Activated T-cell treated with anti-CD3 and anti-CD28 coated beads, Interleukin-2, amount 50 U/mL, for 4 hours (primary cell): Measurements from ENCODE around the gene SCD5. TPM values are rescaled to one million over a fixed set of nuclear protein-coding genes. Genes with fewer than 3 reads are reported as not detected.

Experiments used
- ATAC-seq, 2 donors: fragments of 200-7000 bp; cut with Tn5 transposase; one replicate each; pipeline ENCODE4 v1.10.0; 2021
- DNase-seq: peaks from one replicate; pipeline ENCODE4 v3.0.0-alpha.2; 2020
- H3K27me3 Mint-ChIP-seq: one replicate; pipeline ENCODE4 v1.8.0; 2021; ENCODE audit warnings: low read depth, mixed read lengths
- H3K36me3 Mint-ChIP-seq: one replicate; pipeline ENCODE4 v1.8.0; 2022; ENCODE audit warnings: mixed read lengths; ENCODE audit not compliant: insufficient read depth
- H3K4me1 Mint-ChIP-seq: one replicate; pipeline ENCODE4 v1.8.0; 2021; ENCODE audit warnings: low read depth, mixed read lengths
- H3K4me3 Mint-ChIP-seq: one replicate; pipeline ENCODE4 v1.8.0; 2021; ENCODE audit warnings: mild to moderate bottlenecking, moderate library complexity, mixed read lengths
- H3K9me3 Mint-ChIP-seq: one replicate; pipeline ENCODE4 v1.8.0; 2021; ENCODE audit warnings: mixed read lengths
- total RNA-seq, 3 donors: library from RNA; stranded (reverse); gene quantifications; one replicate each; pipeline ENCODE4 v1.2.1, GENCODE V29; 2021

SCD5 gene
- total RNA-seq, 3 donors from 2014 or later = 0.30 to 1.2 (median 0.84) TPM

DNA sequence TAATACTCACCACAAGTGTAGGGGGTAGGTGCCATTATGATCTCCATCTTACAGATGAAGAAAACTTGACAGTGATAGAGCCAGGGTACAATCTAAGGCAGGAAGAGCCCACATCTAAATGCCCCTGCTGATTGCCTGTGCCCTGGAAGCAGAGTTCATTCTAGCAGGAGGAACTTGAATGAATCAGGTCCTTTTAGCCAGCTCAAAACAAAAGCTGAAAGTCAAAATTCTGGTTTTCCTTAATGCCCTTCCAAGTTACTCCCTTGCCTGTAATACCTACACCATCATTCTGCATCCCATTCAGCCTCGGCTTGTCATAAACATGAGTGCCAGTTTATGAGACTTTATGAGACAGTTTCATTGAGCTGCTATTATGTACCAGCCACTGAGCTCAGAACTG lies 89.6 kb downstream of the SCD5 start:
- Mint-ChIP-seq H3K27me3 (peaks cover 9% of the 10 kb centered on the region), H3K9me3 (no peaks in the 10 kb centered on the region), H3K36me3 (no peaks in the 10 kb centered on the region), H3K4me1 (no peaks in the 10 kb centered on the region), H3K4me3 (no peak overlapping the region)
- ATAC-seq (no peak), DNase-seq (no peak)

DNA sequence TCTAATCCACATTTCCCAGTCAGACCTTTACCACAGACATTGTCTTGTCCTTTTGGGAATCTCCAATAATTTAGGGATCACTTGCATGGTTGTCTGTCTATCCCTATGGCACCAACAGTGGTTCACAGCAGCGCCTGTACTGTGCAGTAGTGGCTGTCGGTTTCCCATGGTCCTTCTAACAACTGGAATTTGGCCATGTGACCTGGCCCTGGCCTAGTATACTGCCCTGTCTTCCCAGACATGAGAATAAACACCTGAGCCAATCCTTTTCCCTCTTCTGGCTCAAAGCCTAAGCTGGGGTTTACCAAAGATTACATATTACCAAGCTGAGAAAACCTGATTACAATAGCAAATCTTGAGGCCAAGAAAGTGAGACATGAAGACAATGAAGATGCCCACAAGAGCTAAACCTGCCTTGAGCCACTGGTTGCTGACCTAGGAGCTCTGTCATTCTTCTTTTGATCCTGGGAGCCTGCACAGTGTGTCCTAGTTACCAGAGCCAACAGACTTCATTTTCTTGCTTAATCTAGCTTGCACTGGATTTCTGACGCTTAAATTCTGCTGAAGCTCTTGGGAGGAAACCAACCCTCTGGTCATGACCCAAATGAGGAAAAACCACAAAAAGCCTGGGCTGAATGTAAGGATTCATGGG lies 92.1 kb downstream of the SCD5 start:
- Mint-ChIP-seq H3K36me3 (no peaks in the 10 kb centered on the region), H3K4me1 (no peaks in the 10 kb centered on the region), H3K27me3 (peaks cover 4% of the 10 kb centered on the region), H3K4me3 (no peak overlapping the region), H3K9me3 (no peaks in the 10 kb centered on the region)
- no peak for ATAC-seq
- DNase-seq = no peak

DNA sequence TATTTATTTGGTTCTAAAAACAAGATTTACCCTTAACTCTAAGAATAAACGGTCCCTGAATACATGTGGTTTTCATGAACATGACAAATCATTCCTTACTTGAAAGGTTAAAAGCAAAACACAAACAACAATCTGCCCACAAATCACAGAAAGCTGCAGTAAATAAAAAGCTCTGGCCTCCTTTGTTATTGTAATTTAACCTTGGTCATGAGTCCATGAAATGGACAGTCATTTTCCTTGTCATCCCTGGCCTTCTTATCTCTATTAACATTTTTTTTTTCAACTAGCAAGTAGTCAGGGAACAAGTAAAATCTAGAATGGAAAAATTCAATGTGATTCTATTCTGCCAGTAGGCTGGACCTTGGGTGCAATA lies 92.7 kb downstream of the SCD5 start:
- peaks cover 4% of the 10 kb centered on the region for H3K27me3 Mint-ChIP-seq

DNA sequence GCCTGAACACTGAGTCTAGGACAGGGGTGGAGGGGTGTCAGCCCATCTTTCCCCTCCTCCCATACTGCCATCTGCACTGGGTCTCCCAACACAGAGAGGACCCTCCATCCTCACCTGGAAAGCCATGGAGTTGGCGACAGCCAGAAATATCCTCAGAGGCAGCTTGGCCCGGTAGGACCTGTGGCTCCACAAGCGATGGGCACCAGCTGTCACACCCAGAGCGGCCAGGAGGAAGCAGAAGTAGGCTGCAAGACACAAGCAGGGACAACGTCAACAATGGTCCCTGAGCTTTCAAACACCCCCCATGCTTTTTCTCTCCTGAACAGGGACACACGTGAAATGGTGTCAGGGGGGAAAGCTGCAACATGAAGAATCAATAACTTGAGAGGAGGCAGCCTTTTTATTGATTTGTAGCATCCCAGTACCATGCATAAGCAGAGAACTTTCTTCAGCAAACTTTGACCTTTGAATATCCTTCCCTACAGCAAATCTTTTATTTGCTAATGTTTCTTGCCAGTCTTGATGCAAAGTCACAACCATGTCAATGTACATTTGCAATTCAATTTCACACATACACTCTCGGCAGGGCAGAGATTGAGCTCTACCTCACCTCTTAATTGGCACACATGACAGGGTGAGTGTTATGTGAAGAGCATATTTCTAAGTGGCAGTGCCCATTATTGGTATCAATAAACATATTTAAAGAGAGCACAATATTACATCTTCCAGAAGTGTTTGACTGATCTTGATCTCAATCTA lies 93.2 kb downstream of the SCD5 start:
- H3K4me1 Mint-ChIP-seq = no peaks in the 10 kb centered on the region
- no peak for ATAC-seq
- no peak for DNase-seq
- no peaks in the 10 kb centered on the region for H3K36me3 Mint-ChIP-seq
- no peak overlapping the region for H3K4me3 Mint-ChIP-seq
- no peaks in the 10 kb centered on the region for H3K9me3 Mint-ChIP-seq
- peaks cover 4% of the 10 kb centered on the region for H3K27me3 Mint-ChIP-seq

More for the DNA sequence above, 92.7 kb downstream of the SCD5 start:
- ATAC-seq (no peak), DNase-seq (no peak)
- Mint-ChIP-seq H3K9me3 (no peaks in the 10 kb centered on the region), H3K4me3 (no peak overlapping the region), H3K4me1 (no peaks in the 10 kb centered on the region), H3K36me3 (no peaks in the 10 kb centered on the region)

DNA sequence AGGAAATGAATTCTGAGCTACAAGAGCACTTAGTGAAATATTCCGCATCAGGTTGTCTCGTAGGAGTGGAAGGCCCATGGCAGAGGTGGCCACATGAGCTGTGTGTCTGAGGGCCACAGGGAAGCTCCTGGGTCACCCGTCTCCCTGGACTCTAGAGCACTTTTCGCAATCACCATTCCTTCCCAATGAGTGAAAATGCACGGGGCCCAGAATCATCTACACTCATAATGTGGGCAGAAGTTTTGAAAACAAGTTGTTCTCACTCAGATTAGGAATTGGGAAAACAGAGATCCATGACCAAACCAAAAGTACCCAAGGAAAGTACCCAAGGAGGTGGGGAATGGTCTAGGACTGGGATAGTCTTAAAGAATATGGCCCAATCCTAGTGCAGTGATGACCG lies 94.4 kb downstream of the SCD5 start:
- H3K9me3 Mint-ChIP-seq = no peaks in the 10 kb centered on the region
- no peak for ATAC-seq
- peaks cover 6% of the 10 kb centered on the region for H3K27me3 Mint-ChIP-seq

DNA sequence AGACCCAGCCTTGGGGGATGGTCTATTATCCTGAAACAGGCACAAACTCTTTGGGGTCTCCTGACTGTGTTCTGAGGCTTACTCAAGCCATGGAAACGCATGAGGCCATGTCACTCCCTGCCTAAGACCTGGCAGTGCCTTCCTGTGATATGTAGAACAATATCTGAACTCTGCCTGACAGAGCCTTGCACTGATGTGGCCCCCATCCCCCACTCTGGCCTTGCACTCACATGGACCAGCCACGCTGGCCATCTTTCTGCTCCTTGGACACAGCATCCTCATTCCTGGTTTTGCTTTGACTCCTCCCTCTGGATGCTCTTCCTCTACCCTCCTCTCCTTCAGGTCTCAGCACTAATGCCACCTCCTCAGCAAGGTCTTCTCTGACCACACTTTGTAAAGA lies 100.2 kb downstream of the SCD5 start:
- no peaks in the 10 kb centered on the region for H3K36me3 Mint-ChIP-seq
- no peaks in the 10 kb centered on the region for H3K9me3 Mint-ChIP-seq
- H3K4me3 Mint-ChIP-seq = no peak overlapping the region
- DNase-seq = no peak
- ATAC-seq = no peak
- no peaks in the 10 kb centered on the region for H3K4me1 Mint-ChIP-seq
- H3K27me3 Mint-ChIP-seq = peaks cover 2% of the 10 kb centered on the region

More for the DNA sequence above, 94.4 kb downstream of the SCD5 start:
- Mint-ChIP-seq H3K4me3 (no peak overlapping the region), H3K36me3 (no peaks in the 10 kb centered on the region), H3K4me1 (no peaks in the 10 kb centered on the region)
- DNase-seq = no peak

DNA sequence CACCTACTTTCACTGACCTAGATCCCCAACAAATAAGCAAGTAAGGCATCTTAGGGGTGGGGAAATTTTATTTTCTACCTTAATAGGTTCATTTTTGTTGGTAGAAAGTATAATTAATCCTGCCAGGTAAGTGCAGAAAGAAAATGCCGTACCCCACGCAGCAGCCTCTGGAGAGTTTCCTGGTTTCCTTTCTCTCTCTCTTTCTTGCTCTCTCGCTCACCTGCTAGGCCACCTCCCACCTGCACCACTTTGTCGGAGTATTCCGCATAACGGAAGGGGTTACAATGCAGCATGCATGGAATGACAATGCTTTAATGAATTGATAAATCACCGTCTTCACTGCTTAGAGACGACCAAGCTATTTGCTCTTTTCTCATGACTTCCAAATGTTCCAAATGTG lies 101.0 kb downstream of the SCD5 start:
- Mint-ChIP-seq H3K4me3 (no peak overlapping the region), H3K9me3 (no peaks in the 10 kb centered on the region), H3K36me3 (no peaks in the 10 kb centered on the region), H3K27me3 (peaks cover 2% of the 10 kb centered on the region), H3K4me1 (no peaks in the 10 kb centered on the region)
- ATAC-seq = no peak
- DNase-seq = no peak

DNA sequence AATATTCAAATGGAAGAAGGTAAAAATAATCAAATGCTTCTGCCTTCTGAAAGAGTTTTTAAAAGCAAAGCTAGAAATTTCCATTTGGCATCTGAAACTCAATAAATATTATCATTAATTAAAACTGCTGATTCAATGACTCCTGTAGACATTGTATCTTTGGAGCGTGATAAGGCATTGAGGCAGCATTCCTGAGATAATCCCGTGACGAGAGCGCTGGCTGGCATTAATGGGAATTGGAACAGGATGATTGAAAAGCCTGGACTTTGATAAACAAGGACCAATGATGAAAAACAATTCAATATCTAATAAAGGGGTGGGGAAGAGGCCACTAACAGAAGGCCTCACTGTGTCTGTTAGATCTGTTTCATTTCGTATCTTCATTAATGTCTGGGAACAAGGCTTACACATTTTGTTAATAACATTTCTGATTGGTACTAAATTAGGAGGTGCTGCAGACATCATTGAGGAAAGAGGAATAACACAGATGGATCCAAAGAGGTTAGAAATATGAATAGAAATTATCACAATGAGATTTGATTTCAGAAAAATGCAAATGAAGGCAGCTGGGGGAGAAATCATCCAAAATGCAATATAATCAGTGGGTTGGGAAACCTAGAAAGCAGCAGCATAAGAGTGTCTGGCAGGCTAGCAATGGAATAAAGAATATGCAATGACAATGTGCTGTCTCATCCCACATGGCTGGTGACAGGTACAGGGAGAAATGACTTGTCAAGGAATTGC lies 102.3 kb downstream of the SCD5 start:
- Mint-ChIP-seq H3K36me3 (no peaks in the 10 kb centered on the region), H3K27me3 (peaks cover 2% of the 10 kb centered on the region), H3K4me1 (no peaks in the 10 kb centered on the region), H3K4me3 (no peak overlapping the region), H3K9me3 (no peaks in the 10 kb centered on the region)
- ATAC-seq = no peak
- DNase-seq = no peak

DNA sequence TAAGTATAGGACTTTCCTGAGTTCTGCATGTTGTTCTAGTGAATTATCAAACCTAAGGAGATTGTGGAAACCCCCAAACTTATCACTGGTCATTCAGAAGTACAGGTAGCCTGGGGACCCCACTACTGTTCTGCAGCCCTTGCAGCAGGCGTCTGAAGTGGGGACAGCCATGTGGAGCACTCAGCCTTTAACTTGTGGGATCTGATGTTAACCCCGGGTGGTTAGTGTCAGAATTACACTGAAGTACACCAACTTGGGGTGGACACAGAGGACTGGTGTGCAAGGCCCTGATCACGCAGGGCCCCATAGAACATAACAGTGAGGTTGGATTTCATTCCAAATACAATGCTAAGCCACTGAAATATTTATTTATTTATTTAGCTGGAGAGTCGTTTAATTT lies 103.7 kb downstream of the SCD5 start:
- Mint-ChIP-seq H3K27me3 (peaks cover 5% of the 10 kb centered on the region), H3K4me3 (no peak overlapping the region), H3K9me3 (no peaks in the 10 kb centered on the region), H3K36me3 (no peaks in the 10 kb centered on the region), H3K4me1 (no peaks in the 10 kb centered on the region)
- ATAC-seq (no peak), DNase-seq (no peak)

DNA sequence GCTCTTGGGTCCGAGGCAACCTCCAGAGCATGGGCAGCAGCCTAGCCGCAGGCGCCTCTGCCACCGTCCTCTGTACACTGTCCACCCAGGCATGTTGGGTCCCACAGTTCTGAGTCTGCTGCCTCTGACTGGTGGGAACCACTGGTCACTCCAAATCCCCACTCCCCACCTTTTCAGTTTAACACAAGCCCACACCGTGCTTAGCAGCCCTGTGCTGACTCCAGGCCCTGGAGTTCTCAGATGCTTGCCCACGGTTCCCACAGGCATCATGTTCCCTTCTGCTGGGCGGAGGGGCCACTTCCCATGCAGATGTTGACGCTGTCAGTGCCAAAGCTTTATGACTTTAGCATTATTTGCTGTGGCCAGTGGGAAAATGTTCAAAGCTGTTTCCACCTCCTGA lies 104.5 kb downstream of the SCD5 start:
- ATAC-seq (no peak), DNase-seq (no peak)
- Mint-ChIP-seq H3K9me3 (no peaks in the 10 kb centered on the region), H3K36me3 (no peaks in the 10 kb centered on the region), H3K4me3 (no peak overlapping the region), H3K27me3 (peaks cover 6% of the 10 kb centered on the region), H3K4me1 (no peaks in the 10 kb centered on the region)

DNA sequence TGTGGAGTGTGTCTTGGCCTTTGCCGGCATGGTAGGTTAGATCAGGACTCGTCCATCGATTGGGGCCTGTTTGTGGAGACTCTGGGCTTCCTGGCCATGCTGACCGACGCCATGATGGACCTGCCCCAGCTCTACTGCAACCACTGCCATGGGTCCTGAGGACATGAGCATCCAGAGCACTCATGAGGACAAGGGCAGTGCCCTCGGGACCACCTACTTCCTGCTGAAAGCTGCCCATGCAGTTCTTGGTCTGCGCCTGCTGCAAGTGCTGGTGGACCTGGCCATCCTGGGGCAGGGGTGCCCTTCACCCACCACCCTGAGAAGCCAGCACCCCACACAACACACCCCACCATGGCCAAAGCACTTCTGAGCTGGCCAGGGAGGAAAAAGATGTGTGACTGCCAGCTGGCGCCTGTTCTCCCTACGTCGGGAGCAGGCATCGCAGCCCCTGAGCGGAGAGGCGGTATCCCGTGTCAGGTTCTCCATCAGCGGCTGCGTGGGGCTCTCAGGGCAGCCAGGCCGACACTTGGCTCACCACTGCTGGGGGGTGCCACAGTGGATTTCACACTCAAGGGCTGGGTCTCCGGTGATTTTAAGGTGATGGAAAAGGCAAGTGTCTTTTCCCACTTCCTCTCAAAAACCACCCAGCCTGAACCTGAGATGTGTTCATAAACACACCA lies 106.4 kb downstream of the SCD5 start:
- no peak for DNase-seq
- Mint-ChIP-seq H3K9me3 (no peaks in the 10 kb centered on the region), H3K27me3 (peaks cover 10% of the 10 kb centered on the region), H3K36me3 (no peaks in the 10 kb centered on the region), H3K4me1 (no peaks in the 10 kb centered on the region), H3K4me3 (no peak overlapping the region)
- ATAC-seq = no peak

DNA sequence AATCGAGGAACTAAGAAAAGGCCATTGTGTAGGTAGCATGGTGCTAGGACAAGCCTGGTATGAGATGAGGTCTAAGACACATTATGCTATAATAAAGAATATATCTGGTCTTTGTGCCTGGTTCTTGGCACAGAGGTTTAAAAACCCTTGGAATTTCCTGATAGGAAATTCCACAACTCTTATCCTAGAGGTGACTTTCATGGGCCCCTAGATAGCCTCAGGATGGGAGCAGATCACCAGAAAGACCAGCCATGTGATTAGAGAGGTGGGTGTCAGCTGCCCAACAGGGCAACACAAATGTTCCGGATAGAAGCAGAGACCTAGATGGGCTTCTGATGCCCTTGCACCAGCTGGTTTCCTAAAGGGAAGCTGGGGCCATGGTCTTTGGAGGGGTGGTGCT lies 107.2 kb downstream of the SCD5 start:
- Mint-ChIP-seq H3K4me1 (no peaks in the 10 kb centered on the region), H3K4me3 (no peak overlapping the region), H3K36me3 (no peaks in the 10 kb centered on the region), H3K27me3 (peaks cover 10% of the 10 kb centered on the region), H3K9me3 (no peaks in the 10 kb centered on the region)
- DNase-seq = no peak
- ATAC-seq = no peak

DNA sequence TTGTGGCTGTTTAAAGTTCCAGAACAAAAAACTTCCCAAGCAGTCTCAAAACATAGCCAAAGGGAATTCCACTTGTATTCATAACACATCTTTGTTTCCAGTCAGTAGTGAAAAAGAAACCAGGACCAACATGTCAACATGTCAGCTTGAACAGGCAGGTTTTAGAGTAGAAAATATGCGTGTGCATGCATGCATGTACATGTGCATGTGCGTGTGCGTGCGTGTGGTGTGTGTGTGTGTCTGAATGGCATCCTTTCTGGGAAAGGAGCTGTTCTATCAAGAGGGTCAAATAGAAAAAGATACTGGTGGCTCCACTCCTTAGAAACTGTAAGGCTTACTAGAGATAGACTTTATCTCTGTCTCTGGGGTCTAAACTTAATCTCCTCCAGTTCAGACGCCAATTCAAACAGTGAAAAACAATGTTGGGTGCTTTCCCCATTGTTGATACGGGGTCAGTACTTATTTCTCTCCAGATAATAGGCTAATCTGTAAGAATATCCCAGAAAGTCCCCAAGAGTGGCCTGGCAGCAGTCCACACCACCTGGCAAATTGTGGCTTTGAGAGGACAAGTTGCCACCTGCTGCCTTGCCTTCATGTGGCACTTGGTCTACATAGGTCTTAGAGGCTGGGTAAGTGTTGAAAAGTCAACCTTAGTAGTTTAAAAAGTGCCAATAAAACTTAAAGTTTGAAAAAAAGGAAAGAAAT lies 110.4 kb downstream of the SCD5 start:
- no peak for DNase-seq
- Mint-ChIP-seq H3K4me1 (no peaks in the 10 kb centered on the region), H3K4me3 (no peak overlapping the region), H3K27me3 (peaks cover 17% of the 10 kb centered on the region), H3K9me3 (no peaks in the 10 kb centered on the region), H3K36me3 (no peaks in the 10 kb centered on the region)
- no peak for ATAC-seq

DNA sequence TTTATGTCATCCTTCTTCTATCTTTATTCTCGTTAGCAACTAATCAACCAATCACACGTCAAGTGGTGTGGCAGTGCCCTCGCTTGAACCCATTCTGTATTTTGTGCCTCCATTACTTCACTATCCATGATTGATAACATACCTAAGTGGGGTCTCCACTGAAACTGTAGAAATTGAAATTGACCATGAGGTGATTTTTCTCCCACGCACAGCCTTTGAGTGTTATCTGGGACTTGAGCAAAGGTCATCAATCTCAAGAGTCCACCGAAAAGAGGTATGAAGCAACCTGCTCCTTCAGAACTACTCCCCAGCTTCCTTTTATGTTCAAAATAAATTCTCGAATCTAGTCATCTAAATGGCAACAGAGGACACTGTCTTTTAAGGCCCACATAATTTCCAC lies 111.1 kb downstream of the SCD5 start:
- ATAC-seq (no peak), DNase-seq (no peak)
- Mint-ChIP-seq H3K4me1 (no peaks in the 10 kb centered on the region), H3K4me3 (no peak overlapping the region), H3K27me3 (peaks cover 17% of the 10 kb centered on the region), H3K36me3 (no peaks in the 10 kb centered on the region), H3K9me3 (no peaks in the 10 kb centered on the region)
